Measurements from ENCODE around the gene ARHGEF9.

ARHGEF9 gene

GRCh38 chrX:63744850-63745394, 40.1 kb downstream of the ARHGEF9 start:
- no peak for DNase-seq

- DNase-seq = no peak
These were observed 41.4 kb downstream of the ARHGEF9 start for GRCh38 chrX:63743596-63743995.

- DNase-seq = no peak
These were observed 44.6 kb downstream of the ARHGEF9 start for GRCh38 chrX:63740382-63740781.

GRCh38 chrX:63739885-63740284, 45.1 kb downstream of the ARHGEF9 start:
- no peak for DNase-seq

- no peak for DNase-seq
These were observed 46.3 kb downstream of the ARHGEF9 start for GRCh38 chrX:63738696-63739095.

- no peak for DNase-seq
These were observed 47.7 kb downstream of the ARHGEF9 start for GRCh38 chrX:63737131-63737921.

- no peak for DNase-seq
These were observed 49.1 kb downstream of the ARHGEF9 start for GRCh38 chrX:63735882-63736281.

GRCh38 chrX:63720293-63720692, 64.7 kb downstream of the ARHGEF9 start:
- no peak for DNase-seq

- DNase-seq = no peak
These were observed 65.4 kb downstream of the ARHGEF9 start for GRCh38 chrX:63719633-63720032.

GRCh38 chrX:63718010-63718694, 66.9 kb downstream of the ARHGEF9 start:
- DNase-seq = no peak

- DNase-seq = peak; percentile 84
These were observed 71.5 kb downstream of the ARHGEF9 start for GRCh38 chrX:63713526-63713925.

- no peak for DNase-seq
These were observed 76.2 kb downstream of the ARHGEF9 start for GRCh38 chrX:63708801-63709200.

- DNase-seq = no peak
These were observed 82.5 kb downstream of the ARHGEF9 start for GRCh38 chrX:63702556-63702955.

- peak; percentile 54 for DNase-seq
These were observed 97.9 kb downstream of the ARHGEF9 start for GRCh38 chrX:63686878-63687714.

- DNase-seq = no peak
These were observed 104.6 kb downstream of the ARHGEF9 start for GRCh38 chrX:63680423-63680822.

- no peak for DNase-seq
These were observed 105.6 kb downstream of the ARHGEF9 start for GRCh38 chrX:63679432-63679831.

GRCh38 chrX:63675716-63676115, 109.3 kb downstream of the ARHGEF9 start:
- DNase-seq = no peak

- DNase-seq = no peak
These were observed 111.1 kb downstream of the ARHGEF9 start for GRCh38 chrX:63673896-63674295.

GRCh38 chrX:63664741-63665140, 120.3 kb downstream of the ARHGEF9 start:
- no peak for DNase-seq

- DNase-seq = no peak
These were observed 120.9 kb downstream of the ARHGEF9 start for GRCh38 chrX:63664083-63664482.

GRCh38 chrX:63661676-63662075, 123.3 kb downstream of the ARHGEF9 start:
- DNase-seq = no peak

- DNase-seq = no peak
These were observed 126.1 kb downstream of the ARHGEF9 start for GRCh38 chrX:63658920-63659319.

- DNase-seq = peak; percentile 69
These were observed 127.2 kb downstream of the ARHGEF9 start for GRCh38 chrX:63657821-63658220.

Measured in islet precursor cell (in vitro differentiated cells).